Stimulated activated CD4-positive, alpha-beta T cell treated with anti-CD3 and anti-CD28 coated beads, TNF-alpha, amount 100 ng/mL, for 24 hours (primary cell): ENCODE measurements around the gene RNF220.
A peak's percentile ranks its signal among the peaks of the same experiment; 100 is the strongest.
"Not testable (repeated sequence)": the region's sequence is repeated elsewhere in the genome, so short reads cannot be mapped to it uniquely, and the experiment has no call there.

Experiments
- DNase-seq, 3 experiments: peaks; one replicate each; pipeline ENCODE4 v3.0.0-alpha.2; 2020; ENCODE audit warnings: low read depth in 3 of 3

The RNF220 gene

DNA sequence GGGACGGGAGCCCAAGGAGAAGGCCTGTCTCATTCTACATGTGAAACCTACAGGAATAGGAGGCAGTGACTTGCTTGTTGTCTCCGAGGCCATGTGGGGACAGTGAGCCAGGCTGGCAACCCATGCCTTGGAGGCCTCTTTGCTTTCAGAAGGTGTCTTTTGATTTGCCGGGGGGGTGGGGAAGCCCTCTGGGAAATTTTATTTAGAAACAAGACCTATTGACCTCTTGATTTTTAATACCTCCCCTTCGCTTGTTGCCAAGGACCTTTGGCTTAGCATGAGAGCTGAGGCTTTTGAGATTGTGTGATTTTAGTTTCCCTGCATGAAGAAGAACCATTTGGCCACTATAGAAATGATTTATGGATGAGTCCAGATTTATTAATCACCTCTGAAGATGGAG lies 273.6 kb downstream of the RNF220 start:
- no peak for DNase-seq

DNA sequence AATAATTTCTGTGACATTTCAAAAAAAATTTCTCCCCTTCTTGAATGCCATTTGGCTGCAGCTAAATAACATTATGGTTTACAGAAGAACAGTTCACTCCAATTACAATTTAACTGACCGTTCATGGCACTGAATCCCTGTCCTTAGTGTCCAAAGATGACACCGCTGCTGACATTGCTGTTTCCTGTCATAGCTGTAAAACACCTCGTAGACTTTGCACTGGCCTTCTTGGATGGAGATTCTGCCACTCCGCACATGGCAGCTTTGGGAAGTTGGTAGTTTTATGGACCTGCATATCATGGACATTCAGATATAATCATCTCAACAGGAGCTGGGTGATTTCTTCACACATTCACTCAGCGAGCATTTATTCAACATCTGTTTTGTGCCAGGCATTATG lies 274.4 kb downstream of the RNF220 start:
- no peak for DNase-seq

DNA sequence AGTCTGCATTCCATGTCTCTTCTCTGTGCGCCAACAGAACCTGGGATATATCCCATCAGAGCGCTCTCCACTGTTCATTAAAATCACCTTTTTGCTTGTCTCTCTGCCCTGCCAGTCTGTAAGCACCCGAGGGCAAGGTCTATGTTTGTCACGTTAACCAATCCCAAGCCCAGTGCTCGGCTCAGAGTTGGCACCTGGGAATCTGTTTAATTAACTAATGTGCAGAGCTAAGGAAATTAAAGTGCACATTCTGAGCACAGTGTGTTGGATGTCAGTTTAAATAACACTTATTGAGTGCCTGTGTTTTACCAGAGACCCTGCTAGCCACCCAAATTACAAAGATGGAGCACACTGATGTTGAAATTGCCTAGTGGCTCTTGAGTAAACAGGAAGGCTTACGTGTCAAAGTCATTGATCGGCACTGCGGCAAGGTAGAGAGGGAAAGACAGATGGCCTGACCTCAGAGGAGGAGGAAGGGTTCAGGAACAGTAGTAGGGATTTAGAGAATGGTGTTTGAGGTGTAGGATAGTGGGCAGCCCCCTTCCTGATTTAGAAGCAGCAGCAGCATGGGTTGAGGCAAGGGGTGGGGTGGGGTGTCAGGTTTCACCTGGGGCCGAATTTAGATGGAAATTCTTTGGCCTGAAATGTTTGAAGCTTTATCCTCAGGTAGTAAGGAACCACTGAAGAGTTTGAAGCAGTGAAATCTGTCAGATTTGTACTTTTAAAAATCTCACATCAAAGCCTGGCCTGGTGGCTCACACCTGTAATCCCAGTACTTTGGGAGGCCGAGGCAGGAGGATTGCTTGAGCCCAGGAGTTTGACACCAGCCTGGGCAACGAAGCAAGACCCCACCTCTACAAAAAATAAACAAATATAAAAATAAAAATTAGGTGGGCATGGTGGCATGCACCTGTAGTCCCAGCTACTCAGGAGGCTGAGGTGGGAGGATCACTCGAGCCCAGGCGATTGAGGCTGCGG lies 277.1 kb downstream of the RNF220 start:
- no peak for DNase-seq

DNA sequence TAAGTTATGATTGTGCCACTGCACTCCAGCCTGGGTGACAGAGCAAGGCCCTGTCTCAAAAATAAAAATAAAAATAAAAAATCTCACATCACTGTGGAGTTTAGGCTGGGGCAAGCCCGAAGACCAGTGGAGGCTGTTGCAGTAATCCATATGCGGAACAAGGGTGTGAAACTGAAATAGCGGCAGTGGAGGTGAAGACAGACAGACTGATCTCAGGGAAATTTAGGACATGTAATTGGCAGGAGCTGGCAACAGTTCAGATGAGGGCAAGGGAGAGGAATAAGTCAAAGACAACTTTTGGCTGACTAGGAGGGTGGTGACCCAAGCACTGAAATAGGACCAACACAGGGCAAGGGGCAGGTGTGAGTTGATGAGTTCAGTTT lies 277.8 kb downstream of the RNF220 start:
- DNase-seq = no peak

DNA sequence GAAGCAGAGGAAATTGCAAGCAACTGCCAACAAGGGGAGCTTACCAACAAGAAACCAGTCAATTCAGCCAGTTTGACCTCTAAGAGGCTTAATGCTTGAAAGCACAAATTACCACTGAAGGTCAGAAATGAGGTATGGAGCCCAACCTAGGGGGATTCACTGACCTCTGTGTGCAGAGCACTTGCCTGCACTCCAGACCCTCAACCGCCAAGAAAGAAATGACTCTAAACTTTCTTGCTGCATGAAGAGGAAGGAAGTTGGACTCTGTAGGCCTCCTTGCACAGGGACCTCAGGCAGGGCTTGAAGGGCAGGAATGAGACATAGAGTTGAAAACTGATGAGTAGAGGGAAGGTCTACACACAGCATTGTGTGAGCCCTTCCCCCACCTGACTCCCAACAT lies 279.5 kb downstream of the RNF220 start:
- no peak for DNase-seq

DNA sequence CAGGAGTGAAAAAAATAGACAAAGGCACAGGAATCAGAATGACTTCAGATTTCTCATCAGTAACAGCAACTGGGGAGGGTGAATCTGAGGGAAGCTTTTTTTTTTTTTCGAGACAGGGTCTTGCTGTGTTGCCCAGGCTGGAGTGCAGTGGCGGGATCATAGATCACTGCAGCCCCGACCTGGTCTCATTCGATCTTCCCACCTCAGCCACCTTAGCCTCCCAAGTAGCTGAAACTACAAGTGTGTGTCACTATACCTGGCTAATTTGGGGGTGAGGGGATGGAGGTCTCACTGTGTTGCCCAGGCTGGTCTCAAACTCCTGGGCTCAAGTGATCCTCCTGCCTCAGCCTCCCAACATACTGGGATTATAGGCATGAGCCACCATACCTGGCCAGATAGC lies 280.2 kb downstream of the RNF220 start:
- no peak for DNase-seq

DNA sequence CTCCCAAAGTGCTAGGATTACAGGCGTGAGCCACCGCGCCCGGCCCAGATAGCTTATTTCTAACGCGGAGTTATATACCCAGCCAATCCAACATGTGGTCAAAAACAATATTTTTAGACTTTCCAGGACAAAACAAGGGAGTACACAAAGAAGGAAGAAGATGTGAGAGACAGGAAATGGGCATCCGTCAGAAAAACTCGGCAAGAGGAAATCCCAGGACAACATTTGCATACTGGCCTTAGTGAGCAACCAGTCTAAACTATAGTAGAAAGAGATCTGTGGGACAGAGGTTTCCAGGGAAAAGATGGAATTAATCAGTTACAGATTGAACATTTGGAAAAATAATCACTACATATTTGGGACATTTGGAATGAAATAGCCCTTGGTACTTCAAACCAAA lies 280.8 kb downstream of the RNF220 start:
- DNase-seq = no peak

DNA sequence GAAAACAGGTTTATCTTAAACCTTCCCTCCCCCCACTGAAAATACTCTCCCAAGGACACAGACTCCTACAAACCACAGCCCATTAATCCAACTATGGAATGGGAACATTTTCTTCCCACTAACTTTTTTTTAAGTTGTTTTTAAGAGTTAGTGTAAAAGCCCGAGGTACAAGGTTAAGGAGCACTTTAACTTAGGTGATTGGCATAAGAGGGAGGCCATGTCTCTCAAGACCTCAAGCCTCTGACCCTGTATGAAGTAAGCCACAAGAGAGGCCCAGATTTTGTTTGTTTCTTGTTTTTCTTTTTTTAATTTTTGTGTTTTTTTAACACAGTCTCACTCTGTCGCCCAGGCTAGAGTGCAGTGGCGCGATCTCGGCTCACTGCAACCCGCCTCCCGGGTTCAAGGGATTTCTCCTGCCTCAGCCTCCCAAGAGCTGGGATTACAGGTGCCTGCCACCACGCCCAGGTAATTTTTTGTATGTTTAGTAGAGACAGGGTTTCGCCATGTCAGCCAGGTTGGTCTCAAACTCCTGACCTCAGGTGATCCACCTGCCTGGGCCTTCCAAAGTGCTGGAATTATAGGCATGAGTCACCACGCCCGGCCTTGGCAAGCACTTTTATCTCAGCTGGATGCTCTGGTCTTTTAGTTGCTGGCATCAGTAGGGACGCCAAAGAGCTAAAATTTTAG lies 283.8 kb downstream of the RNF220 start:
- no peak for DNase-seq

DNA sequence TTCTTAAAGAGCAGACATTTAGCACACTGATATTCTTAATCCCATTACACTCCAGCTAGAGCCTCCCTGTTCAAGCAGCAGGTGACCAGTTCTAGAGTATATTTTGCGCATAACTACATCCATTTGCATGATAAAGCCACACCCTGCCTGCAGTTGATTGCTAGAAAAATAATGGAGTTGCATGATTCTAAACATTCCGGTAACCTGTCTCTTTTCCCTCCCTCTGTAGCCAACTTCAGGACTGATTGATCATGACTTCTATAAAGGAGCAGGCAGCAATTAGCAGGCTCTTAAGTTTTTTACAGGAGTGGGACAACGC lies 284.4 kb downstream of the RNF220 start:
- DNase-seq = no peak

DNA sequence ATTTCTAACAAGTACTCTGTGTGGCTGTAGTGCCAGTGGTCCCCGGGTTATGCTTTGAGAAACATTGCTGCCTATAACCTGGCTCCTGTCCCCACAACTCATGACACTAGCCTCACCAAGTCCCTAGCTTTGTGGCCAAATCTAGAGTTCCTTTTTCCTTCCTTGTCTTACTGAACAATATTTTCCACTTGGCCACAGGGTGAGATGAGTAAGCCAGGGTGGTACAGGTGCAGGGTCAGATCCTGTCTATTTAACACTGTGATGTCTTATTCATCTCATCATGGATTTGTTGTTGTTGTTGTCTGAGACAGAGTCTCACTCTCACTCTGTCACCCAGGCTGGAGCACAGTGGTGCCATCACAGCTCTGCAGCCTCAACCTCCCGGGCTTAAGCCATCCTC lies 288.1 kb downstream of the RNF220 start:
- DNase-seq = no peak

DNA sequence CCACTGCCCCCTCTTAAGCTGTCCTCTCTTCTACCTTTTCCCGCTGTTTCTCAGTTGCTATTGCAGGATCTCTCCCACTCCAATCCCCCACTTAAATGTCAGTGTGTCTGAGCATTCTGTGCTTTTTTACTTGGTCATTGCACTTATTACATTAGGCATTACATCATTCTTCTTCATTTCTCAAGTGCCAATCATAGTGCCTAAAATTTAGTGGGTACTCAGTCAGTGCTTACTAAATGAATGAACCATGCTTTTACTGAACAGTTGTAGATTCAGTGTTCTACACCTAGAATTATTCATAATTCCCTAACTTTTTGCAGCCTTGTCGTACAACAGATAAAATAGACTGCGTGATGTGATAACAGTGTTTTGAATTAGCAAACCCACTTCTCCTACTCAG lies 288.8 kb downstream of the RNF220 start:
- no peak for DNase-seq

DNA sequence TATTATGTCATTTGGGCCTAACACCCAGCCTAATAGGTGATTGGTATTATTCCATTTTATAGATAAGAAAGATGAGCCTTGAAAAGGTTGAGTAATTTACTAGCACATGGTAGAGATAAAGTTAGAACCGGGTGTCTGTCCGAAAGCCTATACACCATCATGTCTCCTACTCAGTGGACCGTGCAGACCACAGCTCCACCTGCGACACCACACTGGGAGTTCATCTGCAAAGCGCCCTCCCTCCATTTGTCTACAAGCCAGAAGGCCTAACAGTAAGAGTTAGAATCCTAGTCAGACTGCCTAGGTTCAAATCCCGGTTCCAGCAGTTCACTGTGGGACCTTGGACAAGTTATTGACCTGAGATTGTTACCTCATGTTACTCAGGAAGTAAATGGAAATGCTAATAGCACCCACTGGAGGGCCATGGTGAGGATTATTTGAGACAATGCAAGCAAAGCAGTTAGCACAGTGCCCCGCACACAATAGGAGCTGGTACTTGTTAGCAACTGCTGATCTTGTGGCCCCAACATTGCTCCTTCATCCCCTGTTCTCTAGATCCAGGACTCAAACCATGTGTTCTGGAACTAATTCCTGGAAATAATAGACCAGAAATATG lies 289.9 kb downstream of the RNF220 start:
- no peak for DNase-seq

DNA sequence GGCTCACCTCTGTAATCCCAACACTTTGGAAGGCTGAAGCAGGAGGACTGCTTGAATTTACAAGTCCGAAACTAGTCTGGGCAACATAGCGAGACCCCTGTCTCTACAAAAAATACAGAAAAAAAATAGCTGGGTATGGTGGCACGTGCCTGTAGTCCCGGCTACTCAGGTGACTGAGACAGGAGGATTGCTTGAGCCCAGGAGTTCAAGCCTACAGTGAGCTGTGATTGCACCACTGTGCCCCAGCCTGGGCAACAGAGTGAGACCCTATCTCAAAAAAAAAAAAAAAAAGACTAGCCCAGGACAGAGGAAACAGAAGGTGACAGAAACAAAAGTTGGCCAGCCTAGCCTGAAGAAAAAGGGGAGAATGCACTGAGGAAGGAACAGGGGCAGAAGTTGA lies 290.6 kb downstream of the RNF220 start:
- DNase-seq = no peak

DNA sequence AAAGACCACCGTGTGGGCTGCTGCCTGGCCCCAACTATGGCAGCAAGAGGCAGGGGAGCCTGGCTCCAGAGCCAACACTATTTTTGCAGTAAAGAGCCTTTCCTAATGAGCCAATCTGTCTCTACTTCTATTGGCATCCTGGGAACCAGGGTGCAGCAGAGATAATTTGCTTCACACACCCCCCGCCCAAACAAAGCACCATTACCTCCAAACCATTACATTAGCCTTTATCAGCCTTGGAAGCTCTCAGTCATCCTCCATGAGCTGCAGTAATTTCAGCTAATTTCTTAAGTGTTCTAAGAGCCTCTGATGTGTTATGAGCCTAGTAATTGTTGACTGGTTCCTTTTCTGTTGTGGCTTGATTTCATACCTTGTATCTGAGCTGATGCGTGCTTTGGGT lies 291.0 kb downstream of the RNF220 start:
- DNase-seq = no peak

DNA sequence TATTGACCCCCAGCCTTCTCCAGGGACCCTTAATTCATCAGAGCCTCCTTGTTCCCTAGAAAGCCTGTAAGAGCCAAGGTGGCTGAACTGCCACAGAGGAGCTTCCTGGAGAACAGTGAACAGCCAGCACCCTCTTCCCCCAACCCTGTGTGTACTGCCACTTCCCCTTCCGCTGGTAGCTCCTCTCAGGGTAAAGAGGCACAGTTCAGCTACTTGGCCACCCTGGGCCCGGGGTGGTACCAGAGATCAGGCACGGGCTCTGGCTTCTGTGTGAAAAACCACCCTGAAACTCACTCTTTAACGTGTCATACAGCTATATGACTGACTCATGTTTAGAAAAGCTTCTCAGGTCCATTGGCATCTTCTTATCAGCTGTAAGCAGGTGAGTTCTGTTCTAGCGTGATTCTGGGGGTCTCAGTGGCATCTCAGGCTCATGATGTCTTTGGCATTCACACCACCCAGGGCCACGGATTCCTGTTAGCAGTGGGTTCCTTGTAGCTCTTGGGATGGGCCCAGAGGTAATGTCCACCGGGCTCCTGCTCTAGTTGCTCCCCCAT lies 291.8 kb downstream of the RNF220 start:
- DNase-seq = peak in 1 of 3 experiments; percentile 14

DNA sequence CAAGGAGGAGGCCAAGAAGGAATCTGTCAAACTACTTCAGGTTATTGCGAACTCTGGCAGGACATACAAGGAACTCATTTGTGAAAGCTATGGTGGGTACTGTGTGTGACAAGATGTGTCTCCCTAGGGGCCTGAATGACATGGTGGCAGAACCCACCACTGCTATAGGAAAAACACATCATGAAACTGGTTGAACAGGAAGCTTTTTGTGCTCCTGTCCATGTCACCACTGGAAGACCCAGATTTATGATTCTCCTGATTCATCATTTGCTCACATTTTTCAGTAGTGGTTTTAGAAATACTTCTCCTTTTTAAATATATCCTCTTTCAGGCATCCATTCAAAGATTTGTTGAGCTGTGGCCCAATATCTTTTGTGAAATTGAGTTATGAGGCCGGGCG lies 293.1 kb downstream of the RNF220 start:
- no peak for DNase-seq

DNA sequence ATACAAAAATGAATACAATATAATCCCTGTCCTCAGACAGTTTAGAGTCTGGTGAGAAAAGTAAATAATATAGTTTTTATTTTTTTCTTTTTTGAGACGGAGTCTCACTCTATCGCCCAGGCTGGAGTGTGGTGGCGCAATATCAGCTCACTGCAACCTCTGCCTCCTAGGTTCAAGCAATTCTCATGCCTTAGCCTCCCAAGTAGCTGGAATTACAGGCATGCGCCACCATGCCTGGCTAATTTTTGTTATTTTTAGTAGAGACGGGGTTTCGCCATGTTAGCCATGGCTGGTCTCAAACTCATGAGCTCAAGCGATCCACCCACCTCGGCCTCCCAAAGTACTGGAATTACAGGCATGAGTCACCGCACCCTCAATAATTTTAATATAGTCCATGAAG lies 294.3 kb downstream of the RNF220 start:
- not testable (repeated sequence) for DNase-seq

DNA sequence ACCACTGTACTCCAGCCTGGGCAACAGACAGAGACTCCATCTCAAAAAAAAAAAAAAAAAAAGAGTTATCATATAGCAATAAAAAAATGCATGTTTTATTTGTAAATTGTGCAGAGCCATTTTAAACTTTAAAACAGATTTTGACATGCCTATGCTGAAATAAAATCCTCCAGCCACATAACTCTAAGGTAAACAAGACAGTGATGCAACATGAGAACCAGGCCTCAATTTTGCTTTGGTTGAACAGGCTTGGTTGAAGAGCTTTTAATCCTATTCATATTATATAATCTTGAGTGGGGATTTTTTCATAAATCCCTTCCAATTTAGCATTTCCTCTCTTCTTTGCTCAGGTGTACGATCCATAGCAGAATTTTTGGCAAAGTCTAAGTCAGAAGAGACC lies 295.5 kb downstream of the RNF220 start:
- DNase-seq = no peak

DNA sequence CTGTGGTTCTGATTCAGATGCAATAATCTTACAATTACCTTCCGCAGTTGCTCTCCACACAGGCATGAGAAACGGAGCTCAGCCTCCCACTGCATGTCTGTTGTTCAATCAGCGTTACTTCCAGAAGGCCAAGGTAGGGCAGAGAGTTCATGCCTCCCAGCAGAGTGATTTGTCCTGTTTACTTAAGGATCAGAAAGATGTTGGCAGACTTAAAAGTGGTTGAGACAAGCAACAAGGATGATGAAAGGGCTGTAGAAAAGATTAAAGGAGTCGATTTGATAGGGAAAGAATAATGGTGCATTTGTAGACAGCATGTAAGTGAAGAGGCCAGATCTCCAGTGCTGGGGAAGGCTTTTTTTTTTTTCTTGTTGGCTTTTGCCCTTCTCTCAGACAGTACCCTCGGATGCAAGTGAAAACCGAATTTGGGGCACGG lies 296.1 kb downstream of the RNF220 start:
- no peak for DNase-seq
